ENCODE results near the gene SFTPD. TPM values are rescaled to one million over a fixed set of nuclear protein-coding genes. Genes with fewer than 3 reads are reported as not detected.

SFTPD gene
- total RNA-seq, 1 donor = 0.36 TPM

DNA sequence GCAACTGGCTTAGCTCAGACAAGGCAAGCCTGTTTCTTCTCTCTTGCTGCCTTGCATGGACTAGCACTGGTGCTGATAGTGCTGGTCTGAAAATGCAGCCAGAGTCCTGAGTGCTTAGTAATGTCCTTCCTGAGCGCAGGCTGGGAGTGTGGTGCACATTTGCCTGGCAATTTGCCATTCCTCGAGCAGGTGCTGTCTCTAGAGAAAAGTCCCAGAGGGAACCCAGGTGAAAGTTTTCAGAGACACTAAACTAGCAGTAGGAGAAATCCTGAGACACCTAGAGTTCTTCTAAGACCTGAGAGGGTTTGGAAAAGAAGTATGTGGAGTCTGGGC is 1.9 kb downstream of the SFTPD start:
- Histone ChIP-seq H3K36me3 (ENCODE audit: insufficient read depth, low read length) (no peaks in the 10 kb centered on the region), H4K20me1 (ENCODE audit: insufficient read depth, low read length) (no peaks in the 10 kb centered on the region), H3K27ac (ENCODE audit: low read depth, low read length) (no peak overlapping the region), H3K79me2 (ENCODE audit: insufficient read depth, low read length) (no peaks in the 10 kb centered on the region), H2AFZ (ENCODE audit: low read length) (no peak overlapping the region), H3K27me3 (ENCODE audit: insufficient read depth, low read length) (peaks cover 18% of the 10 kb centered on the region), H3K4me2 (ENCODE audit: insufficient read depth, low read length) (no peak overlapping the region), H3K4me3 (ENCODE audit: insufficient read depth, low read length) (no peak overlapping the region), H3K9me3 (ENCODE audit: low read depth, low read length) (no peaks in the 10 kb centered on the region), H3K4me1 (ENCODE audit: insufficient read depth, low read length) (no peaks in the 10 kb centered on the region)
- TF ChIP-seq, protein P1, sequence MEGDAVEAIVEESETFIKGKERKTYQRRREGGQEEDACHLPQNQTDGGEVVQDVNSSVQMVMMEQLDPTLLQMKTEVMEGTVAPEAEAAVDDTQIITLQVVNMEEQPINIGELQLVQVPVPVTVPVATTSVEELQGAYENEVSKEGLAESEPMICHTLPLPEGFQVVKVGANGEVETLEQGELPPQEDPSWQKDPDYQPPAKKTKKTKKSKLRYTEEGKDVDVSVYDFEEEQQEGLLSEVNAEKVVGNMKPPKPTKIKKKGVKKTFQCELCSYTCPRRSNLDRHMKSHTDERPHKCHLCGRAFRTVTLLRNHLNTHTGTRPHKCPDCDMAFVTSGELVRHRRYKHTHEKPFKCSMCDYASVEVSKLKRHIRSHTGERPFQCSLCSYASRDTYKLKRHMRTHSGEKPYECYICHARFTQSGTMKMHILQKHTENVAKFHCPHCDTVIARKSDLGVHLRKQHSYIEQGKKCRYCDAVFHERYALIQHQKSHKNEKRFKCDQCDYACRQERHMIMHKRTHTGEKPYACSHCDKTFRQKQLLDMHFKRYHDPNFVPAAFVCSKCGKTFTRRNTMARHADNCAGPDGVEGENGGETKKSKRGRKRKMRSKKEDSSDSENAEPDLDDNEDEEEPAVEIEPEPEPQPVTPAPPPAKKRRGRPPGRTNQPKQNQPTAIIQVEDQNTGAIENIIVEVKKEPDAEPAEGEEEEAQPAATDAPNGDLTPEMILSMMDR (IDR thresholded peaks at IDR 0.05; ENCODE audit: extremely low read depth, low read depth, low read length) = no peak
- DNase-seq (ENCODE audit: insufficient read length, low spot score, missing footprints) = no peak

DNA sequence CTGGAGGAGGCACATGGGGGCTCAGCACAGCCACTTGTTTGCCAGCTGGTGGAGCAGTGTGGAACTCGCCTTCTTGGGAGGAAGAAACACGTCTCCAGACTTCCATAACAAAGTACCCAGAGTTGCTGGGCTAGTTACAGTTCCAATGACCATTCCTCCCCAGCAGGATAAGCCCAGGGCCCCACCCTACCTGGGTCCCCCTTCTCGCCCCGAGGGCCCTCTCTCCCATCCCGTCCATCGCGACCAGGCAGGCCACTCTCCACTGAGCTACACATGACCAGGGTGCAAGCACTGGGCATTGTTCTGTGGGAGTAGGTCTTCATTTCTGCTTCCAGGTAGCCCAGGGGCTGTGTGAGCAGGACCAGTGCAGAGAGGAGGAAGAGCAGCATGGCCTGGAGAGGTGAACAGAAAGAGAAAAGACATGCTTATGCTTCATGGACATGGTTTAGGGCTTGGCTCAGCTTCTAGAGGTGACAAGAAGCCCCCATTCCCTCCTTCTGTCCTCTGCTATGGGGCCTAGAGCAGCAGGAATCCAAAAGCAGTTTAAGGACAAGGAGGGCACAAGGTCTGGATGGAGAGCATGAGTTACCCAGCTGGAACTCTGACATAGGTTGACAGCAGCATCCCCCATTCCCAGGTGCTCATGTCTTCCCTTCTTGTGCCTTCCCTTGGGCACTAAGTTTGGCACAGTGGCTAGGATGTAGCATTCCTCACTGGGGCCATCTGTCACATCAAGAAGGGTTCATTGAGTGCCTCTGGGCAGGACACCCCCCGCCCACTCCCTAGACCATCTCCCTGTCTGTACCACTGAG is 2.4 kb downstream of the SFTPD start:
- H3K4me3 ChIP-seq (ENCODE audit: insufficient read depth, low read length) = no peak overlapping the region
- H3K4me1 ChIP-seq (ENCODE audit: insufficient read depth, low read length) = no peaks in the 10 kb centered on the region
- no peak overlapping the region for H2AFZ ChIP-seq (ENCODE audit: low read length)
- H3K27me3 ChIP-seq (ENCODE audit: insufficient read depth, low read length) = peaks cover 18% of the 10 kb centered on the region
- H4K20me1 ChIP-seq (ENCODE audit: insufficient read depth, low read length) = no peaks in the 10 kb centered on the region
- H3K79me2 ChIP-seq (ENCODE audit: insufficient read depth, low read length) = no peaks in the 10 kb centered on the region
- H3K36me3 ChIP-seq (ENCODE audit: insufficient read depth, low read length) = no peaks in the 10 kb centered on the region
- H3K9me3 ChIP-seq (ENCODE audit: low read depth, low read length) = no peaks in the 10 kb centered on the region
- no peak overlapping the region for H3K27ac ChIP-seq (ENCODE audit: low read depth, low read length)
- TF ChIP-seq, protein P1 (IDR thresholded peaks at IDR 0.05; ENCODE audit: extremely low read depth, low read depth, low read length) = no peak
- no peak overlapping the region for H3K4me2 ChIP-seq (ENCODE audit: insufficient read depth, low read length)
- DNase-seq (ENCODE audit: insufficient read length, low spot score, missing footprints) = no peak

DNA sequence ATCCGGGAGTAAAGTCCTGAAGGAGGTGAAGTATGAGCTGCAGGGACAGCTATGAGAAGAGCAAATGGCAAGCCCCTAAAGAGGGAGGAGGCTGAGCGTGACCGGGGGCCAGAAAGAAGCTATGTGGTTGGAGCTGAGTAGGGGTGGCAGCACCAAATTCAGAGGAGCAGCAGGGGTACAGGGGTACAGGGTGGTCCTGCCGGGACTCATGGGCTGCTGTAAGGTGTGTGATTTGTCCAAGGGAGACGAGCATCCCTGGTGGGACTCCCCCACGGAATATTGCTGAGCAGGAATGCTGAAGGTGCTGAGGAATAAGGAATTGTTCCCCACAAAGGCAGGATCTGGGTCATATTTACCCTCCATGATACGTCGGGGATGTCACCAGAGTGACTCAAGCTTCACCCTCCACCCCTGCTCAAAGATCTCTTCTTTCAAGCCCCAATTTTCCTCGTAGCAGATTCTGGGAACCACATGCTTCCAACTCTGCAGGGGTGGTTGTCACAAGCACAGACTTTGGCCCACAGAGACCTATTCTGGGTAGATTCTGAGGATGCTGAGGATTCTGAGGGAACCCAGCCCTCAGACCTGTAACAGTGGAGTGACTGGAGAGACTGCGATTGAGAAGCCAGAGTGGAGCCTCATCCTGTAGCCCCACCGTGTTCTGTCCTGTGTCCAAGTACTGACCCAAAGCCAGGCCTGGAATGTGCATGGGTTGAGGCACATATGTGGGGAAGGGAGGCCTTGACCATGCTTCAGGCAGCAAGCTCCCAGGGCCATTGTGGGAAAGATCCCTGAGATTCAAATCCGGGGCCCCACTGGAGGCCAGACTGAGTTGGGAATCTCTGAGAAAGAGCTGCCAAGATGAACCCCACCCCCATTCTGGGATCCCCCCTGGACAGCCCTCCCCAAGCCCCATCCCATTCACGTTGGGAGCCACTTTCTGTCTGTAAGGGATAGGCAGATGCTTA is 4.2 kb downstream of the SFTPD start:
- TF ChIP-seq, protein P1 (IDR thresholded peaks at IDR 0.05; ENCODE audit: extremely low read depth, low read depth, low read length) = no peak
- Histone ChIP-seq H4K20me1 (ENCODE audit: insufficient read depth, low read length) (no peaks in the 10 kb centered on the region), H3K79me2 (ENCODE audit: insufficient read depth, low read length) (no peaks in the 10 kb centered on the region), H2AFZ (ENCODE audit: low read length) (no peak overlapping the region), H3K9me3 (ENCODE audit: low read depth, low read length) (no peaks in the 10 kb centered on the region), H3K36me3 (ENCODE audit: insufficient read depth, low read length) (no peaks in the 10 kb centered on the region), H3K4me1 (ENCODE audit: insufficient read depth, low read length) (no peaks in the 10 kb centered on the region), H3K27me3 (ENCODE audit: insufficient read depth, low read length) (peaks cover 13% of the 10 kb centered on the region), H3K4me3 (ENCODE audit: insufficient read depth, low read length) (no peak overlapping the region), H3K27ac (ENCODE audit: low read depth, low read length) (no peak overlapping the region), H3K4me2 (ENCODE audit: insufficient read depth, low read length) (no peak overlapping the region)
- DNase-seq (ENCODE audit: insufficient read length, low spot score, missing footprints) = no peak

DNA sequence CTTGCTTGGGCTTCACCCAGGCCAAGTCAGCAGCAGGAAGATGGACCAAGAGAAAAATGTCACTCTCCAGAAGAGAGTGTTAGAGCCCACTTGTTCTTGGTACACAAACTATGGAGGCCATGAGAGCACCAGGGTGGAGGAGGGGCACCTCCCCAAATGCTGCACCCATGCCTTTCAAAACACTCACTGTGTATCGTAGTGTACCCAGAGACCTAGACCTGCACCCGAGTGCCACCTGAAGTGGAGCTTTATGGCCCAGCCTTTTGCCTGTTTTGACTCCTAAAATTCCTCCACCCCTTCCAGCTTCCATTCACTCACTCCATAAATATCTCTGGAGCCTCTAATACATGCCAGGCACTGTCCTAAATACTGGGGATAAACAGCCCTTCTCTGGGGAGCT is 5.0 kb downstream of the SFTPD start:
- no peak overlapping the region for H3K4me3 ChIP-seq (ENCODE audit: insufficient read depth, low read length)
- no peaks in the 10 kb centered on the region for H3K79me2 ChIP-seq (ENCODE audit: insufficient read depth, low read length)
- DNase-seq (ENCODE audit: insufficient read length, low spot score, missing footprints) = no peak
- no peaks in the 10 kb centered on the region for H4K20me1 ChIP-seq (ENCODE audit: insufficient read depth, low read length)
- H3K27ac ChIP-seq (ENCODE audit: low read depth, low read length) = no peak overlapping the region
- H3K9me3 ChIP-seq (ENCODE audit: low read depth, low read length) = no peaks in the 10 kb centered on the region
- H3K27me3 ChIP-seq (ENCODE audit: insufficient read depth, low read length) = peaks cover 12% of the 10 kb centered on the region
- H3K36me3 ChIP-seq (ENCODE audit: insufficient read depth, low read length) = no peaks in the 10 kb centered on the region
- no peak overlapping the region for H3K4me2 ChIP-seq (ENCODE audit: insufficient read depth, low read length)
- no peaks in the 10 kb centered on the region for H3K4me1 ChIP-seq (ENCODE audit: insufficient read depth, low read length)
- TF ChIP-seq, protein P1 (IDR thresholded peaks at IDR 0.05; ENCODE audit: extremely low read depth, low read depth, low read length) = no peak
- no peak overlapping the region for H2AFZ ChIP-seq (ENCODE audit: low read length)
